HEK293 (cell line): ENCODE measurements around the gene TP63.

Experiments used
- CTCF ChIA-PET: fragments of 350-600 bp; formaldehyde crosslinking; extraction: SDS; loops from one replicate; lab custom pipeline; 2021; ENCODE audit warnings: antibody characterized with exemption; lab: Yijun Ruan, JAX
- POLR2A ChIA-PET: fragments of 300-600 bp; formaldehyde crosslinking; extraction: SDS; loops from one replicate; lab custom pipeline; 2020; ENCODE audit warnings: antibody characterized with exemption, inconsistent platforms; lab: Yijun Ruan, JAX
- H3K27ac ChIP-seq: fragments of 200-500 bp; sonication (Bioruptor generic); 2 replicates; pipeline ENCODE4 v1.5.1; 2014; ENCODE audit warnings: low read depth, low read length, control low read depth, inconsistent platforms; ENCODE audit errors: extremely low read depth
- H3K36me3 ChIP-seq, 2 experiments: fragments of 200-500 bp in 1 of 2; sonication (Bioruptor generic) in 1 of 2; 1 replicate in 1 of 2; 2 replicates in 1 of 2; pipeline ENCODE4 v1.5.1; 2014 to 2017; ENCODE audit warnings: inconsistent platforms in 2 of 2, low read length in 2 of 2; ENCODE audit not compliant: control insufficient read depth in 2 of 2, insufficient read depth in 1 of 2
- H3K4me1 ChIP-seq: fragments of 200-500 bp; sonication (Bioruptor generic); 2 replicates; pipeline ENCODE4 v1.5.1; 2014; ENCODE audit warnings: mild to moderate bottlenecking, low read length, inconsistent platforms; ENCODE audit not compliant: control insufficient read depth, insufficient read depth
- H3K4me3 ChIP-seq: 2 replicates; pipeline ENCODE4 v1.5.1; 2011; ENCODE audit warnings: low read depth, mild to moderate bottlenecking, control low read depth, low read length, moderate library complexity
- H3K9me3 ChIP-seq: fragments of 200-500 bp; sonication (Bioruptor generic); 2 replicates; pipeline ENCODE4 v1.5.1; 2014; ENCODE audit warnings: low read depth, low read length, inconsistent platforms; ENCODE audit not compliant: control insufficient read depth, insufficient read depth
- FEZF1 ChIP-seq: fragments of 450-650 bp; formaldehyde crosslinking; IDR thresholded peaks from 2 replicates; pipeline ENCODE4 v1.5.1; 2016; ENCODE audit warnings: missing biosample characterization, missing genetic modification characterization
- HOXD13 ChIP-seq: sonication (generic); formaldehyde crosslinking; IDR thresholded peaks from 2 replicates; pipeline ENCODE4 v1.8.0; 2022; ENCODE audit warnings: missing genetic modification reagents, borderline replicate concordance
- OSR2 ChIP-seq: fragments of 450-650 bp; formaldehyde crosslinking; IDR thresholded peaks from 2 replicates; pipeline ENCODE4 v1.5.1; 2016; ENCODE audit warnings: missing biosample characterization, missing genetic modification characterization
- REPIN1 ChIP-seq: fragments of 450-650 bp; formaldehyde crosslinking; IDR thresholded peaks from 2 replicates; pipeline ENCODE4 v1.5.1; 2017; ENCODE audit warnings: missing biosample characterization, missing genetic modification characterization, low read depth
- SP7 ChIP-seq: fragments of 450-650 bp; formaldehyde crosslinking; IDR thresholded peaks from 2 replicates; pipeline ENCODE4 v1.5.1; 2016; ENCODE audit warnings: missing biosample characterization, missing genetic modification characterization
- ZFP37 ChIP-seq: fragments of 450-650 bp; formaldehyde crosslinking; IDR thresholded peaks from 2 replicates; pipeline ENCODE4 v1.5.1; 2016; ENCODE audit warnings: missing biosample characterization, missing genetic modification characterization
- ZNF138 ChIP-seq: fragments of 450-650 bp; formaldehyde crosslinking; IDR thresholded peaks from 2 replicates; pipeline ENCODE4 v1.5.1; 2016; ENCODE audit warnings: missing biosample characterization, missing genetic modification characterization, borderline replicate concordance
- ZNF202 ChIP-seq: fragments of 450-650 bp; formaldehyde crosslinking; IDR thresholded peaks from 2 replicates; pipeline ENCODE4 v1.5.1; 2016; ENCODE audit warnings: missing biosample characterization, missing genetic modification characterization, borderline replicate concordance
- ZNF23 ChIP-seq: fragments of 450-650 bp; formaldehyde crosslinking; IDR thresholded peaks from 2 replicates; pipeline ENCODE4 v1.5.1; 2016; ENCODE audit warnings: missing biosample characterization, missing genetic modification characterization, borderline replicate concordance
- ZNF24 ChIP-seq: fragments of 450-650 bp; formaldehyde crosslinking; IDR thresholded peaks from 2 replicates; pipeline ENCODE4 v1.5.1; 2016; ENCODE audit warnings: missing biosample characterization, missing genetic modification characterization
- ZNF302 ChIP-seq: fragments of 450-650 bp; formaldehyde crosslinking; IDR thresholded peaks from 2 replicates; pipeline ENCODE4 v1.5.1; 2016; ENCODE audit warnings: missing biosample characterization, missing genetic modification characterization, low read depth
- ZNF341 ChIP-seq: fragments of 450-650 bp; formaldehyde crosslinking; IDR thresholded peaks from 2 replicates; pipeline ENCODE4; 2016; ENCODE audit warnings: low read depth, missing biosample characterization, missing genetic modification characterization
- ZNF391 ChIP-seq: fragments of 450-650 bp; formaldehyde crosslinking; IDR thresholded peaks from 2 replicates; pipeline ENCODE4 v1.5.1; 2016; ENCODE audit warnings: low read depth, missing biosample characterization, missing genetic modification characterization, borderline replicate concordance
- ZNF426 ChIP-seq: fragments of 450-650 bp; formaldehyde crosslinking; IDR thresholded peaks from 2 replicates; pipeline ENCODE4 v1.5.1; 2017; ENCODE audit warnings: missing biosample characterization, missing genetic modification characterization, mild to moderate bottlenecking, inconsistent platforms, moderate library complexity
- ZNF510 ChIP-seq: fragments of 450-650 bp; formaldehyde crosslinking; IDR thresholded peaks from 2 replicates; pipeline ENCODE4 v1.5.1; 2018; ENCODE audit warnings: mild to moderate bottlenecking, missing genetic modification characterization, missing biosample characterization; ENCODE audit not compliant: insufficient replicate concordance
- ZNF521 ChIP-seq: fragments of 450-650 bp; formaldehyde crosslinking; IDR thresholded peaks from 2 replicates; pipeline ENCODE4 v1.5.1; 2017; ENCODE audit warnings: missing biosample characterization, mild to moderate bottlenecking, missing genetic modification characterization
- ZNF529 ChIP-seq: fragments of 450-650 bp; formaldehyde crosslinking; IDR thresholded peaks from 2 replicates; pipeline ENCODE4 v1.5.1; 2017; ENCODE audit warnings: missing genetic modification characterization, missing biosample characterization; ENCODE audit not compliant: insufficient replicate concordance
- ZNF548 ChIP-seq: fragments of 450-650 bp; formaldehyde crosslinking; IDR thresholded peaks from 2 replicates; pipeline ENCODE4 v1.5.1; 2016; ENCODE audit warnings: missing biosample characterization, missing genetic modification characterization
- ZNF629 ChIP-seq: fragments of 450-650 bp; formaldehyde crosslinking; IDR thresholded peaks from 2 replicates; pipeline ENCODE4 v1.5.1; 2017; ENCODE audit warnings: missing biosample characterization, missing genetic modification characterization
- ZNF654 ChIP-seq: fragments of 450-650 bp; formaldehyde crosslinking; IDR thresholded peaks from 2 replicates; pipeline ENCODE4 v1.5.1; 2016; ENCODE audit warnings: low read depth, missing biosample characterization, missing genetic modification characterization
- ZNF677 ChIP-seq: fragments of 450-650 bp; IDR thresholded peaks from 2 replicates; pipeline ENCODE4 v1.5.0; 2018; ENCODE audit warnings: missing biosample characterization, mild to moderate bottlenecking, missing genetic modification characterization, moderate library complexity
- ZNF776 ChIP-seq: fragments of 450-650 bp; formaldehyde crosslinking; IDR thresholded peaks from 2 replicates; pipeline ENCODE4 v1.5.0; 2017; ENCODE audit warnings: missing biosample characterization, missing genetic modification characterization, borderline replicate concordance
- TF ChIP-seq, protein P1 (sequence below): fragments of 450-650 bp; formaldehyde crosslinking; IDR thresholded peaks from 2 replicates; pipeline ENCODE4 v1.5.1; 2017; ENCODE audit warnings: missing biosample characterization, missing genetic modification characterization

The TP63 gene

GRCh38 chr3:189790658-189791057 lies 159.5 kb downstream of the TP63 start:
- Histone ChIP-seq H3K36me3 (no peaks in the 10 kb centered on the region), H3K27ac (no peak overlapping the region), H3K9me3 (no peaks in the 10 kb centered on the region), H3K4me1 (no peaks in the 10 kb centered on the region), H3K4me3 (no peak overlapping the region)
- ChIA-PET CTCF (interaction anchor here (0.6 to 0.7 kb wide), 2 partner anchors 28 to 122 kb away, joined by 3 to 5 read pairs; no protein-coding TSS in a partner anchor), POLR2A (no interaction called here)
- TF ChIP-seq HOXD13 = no peak
- no peak for TF ChIP-seq ZNF24 (tag by site-specific recombination)
- no peak for TF ChIP-seq ZNF426
- no peak for TF ChIP-seq ZNF510
- no peak for TF ChIP-seq ZNF341 (tag by site-specific recombination)
- TF ChIP-seq ZNF202 (tag by site-specific recombination) = no peak
- no peak for TF ChIP-seq ZNF629 (tag by site-specific recombination)
- no peak for TF ChIP-seq FEZF1 (tag by site-specific recombination)
- no peak for TF ChIP-seq ZNF391 (tag by site-specific recombination)
- no peak for TF ChIP-seq ZNF776 (tag by site-specific recombination)

DNA sequence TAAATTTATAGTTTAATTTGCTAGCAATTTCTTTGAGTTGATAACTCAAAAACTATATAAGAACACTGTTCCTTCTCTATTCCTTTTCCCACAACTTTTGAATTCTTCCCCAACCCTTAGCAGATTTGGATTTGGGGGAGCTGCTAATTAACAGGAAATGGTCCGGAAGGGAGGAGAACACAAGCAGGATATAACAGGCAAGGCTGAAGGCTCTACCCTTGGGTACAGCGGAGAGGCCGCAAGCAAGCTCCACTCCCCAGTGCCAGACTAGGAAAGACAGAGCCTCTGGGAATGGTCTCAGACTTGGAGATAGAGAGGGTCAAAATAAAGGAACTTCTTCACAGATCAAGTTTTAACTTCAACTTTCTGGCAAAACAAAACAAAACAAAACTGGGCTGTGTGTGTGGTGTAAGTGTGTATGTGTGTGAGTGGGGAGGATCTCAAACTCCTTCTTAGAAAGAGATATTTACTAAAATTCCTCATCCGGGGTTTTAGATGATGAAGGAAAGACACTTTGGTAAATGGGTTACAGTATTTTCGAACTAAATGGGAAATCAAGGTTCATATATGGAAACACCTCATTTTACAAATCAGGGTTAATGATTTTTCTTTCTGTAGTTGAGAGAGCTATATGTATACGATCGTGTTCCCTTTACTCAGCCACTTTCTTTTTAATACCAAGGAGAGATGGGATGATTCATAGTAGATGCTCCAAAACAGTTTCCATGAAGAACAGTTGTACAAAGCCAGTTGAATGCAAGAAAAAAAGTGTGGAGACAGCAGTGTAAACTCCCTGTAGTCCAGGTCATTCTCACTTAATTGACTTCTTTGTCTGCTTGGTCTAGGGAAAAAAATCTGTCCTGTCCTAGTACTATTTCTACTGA lies 161.1 kb downstream of the TP63 start:
- ChIA-PET CTCF (no interaction called here), POLR2A (no interaction called here)
- H3K36me3 ChIP-seq = no peaks in the 10 kb centered on the region
- no peak overlapping the region for H3K4me3 ChIP-seq
- H3K9me3 ChIP-seq = no peaks in the 10 kb centered on the region
- H3K27ac ChIP-seq = no peak overlapping the region
- no peaks in the 10 kb centered on the region for H3K4me1 ChIP-seq
- TF ChIP-seq ZNF426 (no peak), ZNF23 (tag by site-specific recombination) (no peak), ZFP37 (tag by site-specific recombination) (no peak), ZNF138 (no peak), ZNF510 (no peak), REPIN1 (no peak), HOXD13 (no peak), ZNF548 (tag by site-specific recombination) (no peak), ZNF677 (tag by site-specific recombination) (no peak), SP7 (no peak), ZNF654 (tag by site-specific recombination) (no peak), ZNF521 (no peak), OSR2 (no peak), ZNF302 (tag by site-specific recombination) (no peak), ZNF529 (tag by site-specific recombination) (no peak)
- TF ChIP-seq, protein P1, sequence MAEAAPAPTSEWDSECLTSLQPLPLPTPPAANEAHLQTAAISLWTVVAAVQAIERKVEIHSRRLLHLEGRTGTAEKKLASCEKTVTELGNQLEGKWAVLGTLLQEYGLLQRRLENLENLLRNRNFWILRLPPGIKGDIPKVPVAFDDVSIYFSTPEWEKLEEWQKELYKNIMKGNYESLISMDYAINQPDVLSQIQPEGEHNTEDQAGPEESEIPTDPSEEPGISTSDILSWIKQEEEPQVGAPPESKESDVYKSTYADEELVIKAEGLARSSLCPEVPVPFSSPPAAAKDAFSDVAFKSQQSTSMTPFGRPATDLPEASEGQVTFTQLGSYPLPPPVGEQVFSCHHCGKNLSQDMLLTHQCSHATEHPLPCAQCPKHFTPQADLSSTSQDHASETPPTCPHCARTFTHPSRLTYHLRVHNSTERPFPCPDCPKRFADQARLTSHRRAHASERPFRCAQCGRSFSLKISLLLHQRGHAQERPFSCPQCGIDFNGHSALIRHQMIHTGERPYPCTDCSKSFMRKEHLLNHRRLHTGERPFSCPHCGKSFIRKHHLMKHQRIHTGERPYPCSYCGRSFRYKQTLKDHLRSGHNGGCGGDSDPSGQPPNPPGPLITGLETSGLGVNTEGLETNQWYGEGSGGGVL = no peak
- TF ChIP-seq, all 188 proteins: peak for 0
